Left ventricle myocardium superior (tissue), 1 donor: Measurements from ENCODE around the gene RTKN2. TPM values are rescaled to one million over a fixed set of nuclear protein-coding genes. Genes with fewer than 3 reads are reported as not detected.
"Not testable (repeated sequence)": the region's sequence is repeated elsewhere in the genome, so short reads cannot be mapped to it uniquely, and the experiment has no call there.

ENCODE experiments used
- ATAC-seq: fragments of 200-7000 bp; cut with Tn5 transposase; one replicate; pipeline ENCODE4 v1.9.1; 2020; ENCODE audit warnings: mild to moderate bottlenecking, moderate library complexity
- DNase-seq: peaks from one replicate; pipeline ENCODE4 v3.0.0-alpha.2; 2020
- intact Hi-C: fragments of 100-400 bp; cut with micrococcal nuclease; formaldehyde crosslinking; loops from one replicate; pipeline ENCODE4 v1.11.0; 2022
- total RNA-seq: library from RNA; stranded (reverse); fragmentation: NEBNext Ultra II Directional; extraction: Animal tissue kit (Norgen Biotek cat#: 25700); gene quantifications from one replicate; pipeline ENCODE4 v1.2.1, GENCODE V29; 2021
- donor health status: DM: no; HTN: yes; CAD: no; lungs with severe emphysema.

The RTKN2 gene
- total RNA-seq, 1 donor from 2014 or later = not detected

DNA sequence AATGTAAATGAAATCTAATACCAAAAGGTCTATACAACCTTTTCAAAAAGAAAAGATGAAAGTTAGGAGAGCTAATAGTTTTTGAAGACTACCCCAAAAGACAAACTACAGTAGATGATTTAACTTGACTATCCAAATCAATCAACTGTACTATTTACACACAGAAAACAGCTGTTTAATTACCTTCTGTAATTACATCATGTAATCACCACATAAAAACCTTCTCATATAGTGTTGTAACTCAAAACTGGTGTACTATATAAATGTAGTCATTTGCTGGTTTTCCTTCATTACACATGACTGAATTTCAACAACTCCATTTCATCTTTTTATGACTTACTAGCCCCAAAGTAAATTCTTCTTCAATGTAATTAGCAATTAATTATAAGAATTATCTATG, 4.5 kb downstream of the RTKN2 start:
- DNase-seq = no peak
- intact Hi-C loops = no loop called here
- ATAC-seq = no peak

DNA sequence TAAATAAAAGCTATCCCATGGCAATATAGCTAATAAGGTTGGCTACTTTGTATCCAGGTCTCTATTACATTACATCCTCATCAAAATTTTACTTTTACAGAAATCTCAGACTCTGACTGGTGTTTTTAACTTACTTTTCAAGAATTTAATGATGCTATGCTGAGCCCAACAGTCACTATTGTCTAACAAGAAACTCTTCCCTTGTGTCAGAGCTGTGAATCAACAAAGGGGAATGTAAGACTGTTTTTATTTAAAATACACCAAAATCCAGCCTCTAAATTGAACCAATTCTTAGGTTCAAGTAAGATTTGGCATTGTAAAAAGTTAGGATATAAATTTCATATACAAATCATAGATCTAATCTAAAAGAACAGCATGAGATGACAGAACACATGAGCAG, 7.0 kb downstream of the RTKN2 start:
- ATAC-seq = no peak

DNA sequence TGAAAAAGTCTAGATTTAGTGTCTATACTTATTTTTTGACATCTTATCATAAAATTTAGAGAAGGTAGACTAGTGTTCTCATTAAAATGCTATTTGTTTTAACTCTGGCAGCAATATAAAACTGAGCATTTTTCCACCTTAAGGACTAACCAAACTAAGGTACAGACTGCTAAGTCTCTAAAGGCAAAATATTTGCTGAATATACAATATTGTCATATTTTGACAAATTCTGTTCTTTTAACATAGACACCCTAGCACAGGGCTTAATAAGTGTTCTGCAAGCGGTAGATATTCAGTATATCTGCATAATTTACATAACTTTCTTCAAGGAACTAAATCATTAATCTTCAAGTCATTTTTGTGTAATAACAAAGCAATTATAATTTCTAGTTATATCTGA, 8.6 kb downstream of the RTKN2 start:
- ATAC-seq = no peak
- intact Hi-C loops = no loop called here

More for the DNA sequence above, 7.0 kb downstream of the RTKN2 start:
- intact Hi-C loops = no loop called here
- no peak for DNase-seq

DNA sequence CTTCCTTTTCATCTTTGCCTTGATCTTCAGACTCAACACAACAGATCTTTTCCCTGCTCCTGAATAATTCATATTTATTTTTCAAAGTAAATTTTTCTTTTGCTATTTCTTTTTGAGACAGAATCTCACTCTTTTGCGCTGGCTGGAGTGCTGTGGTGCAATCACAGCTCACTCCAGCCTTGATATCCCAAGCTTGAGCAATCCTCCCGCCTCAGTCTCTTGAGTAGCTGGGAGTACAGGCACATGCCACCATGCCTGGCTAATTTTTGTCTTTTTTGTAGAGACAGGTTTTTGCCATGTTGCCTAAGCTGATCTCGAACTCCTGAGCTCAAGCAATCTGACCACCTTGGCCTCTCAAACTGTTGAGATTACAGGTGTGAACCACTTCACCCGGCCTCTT, 9.2 kb downstream of the RTKN2 start:
- DNase-seq (no peak), ATAC-seq (no peak)
- intact Hi-C loops = no loop called here

More for the DNA sequence above, 8.6 kb downstream of the RTKN2 start:
- no peak for DNase-seq

DNA sequence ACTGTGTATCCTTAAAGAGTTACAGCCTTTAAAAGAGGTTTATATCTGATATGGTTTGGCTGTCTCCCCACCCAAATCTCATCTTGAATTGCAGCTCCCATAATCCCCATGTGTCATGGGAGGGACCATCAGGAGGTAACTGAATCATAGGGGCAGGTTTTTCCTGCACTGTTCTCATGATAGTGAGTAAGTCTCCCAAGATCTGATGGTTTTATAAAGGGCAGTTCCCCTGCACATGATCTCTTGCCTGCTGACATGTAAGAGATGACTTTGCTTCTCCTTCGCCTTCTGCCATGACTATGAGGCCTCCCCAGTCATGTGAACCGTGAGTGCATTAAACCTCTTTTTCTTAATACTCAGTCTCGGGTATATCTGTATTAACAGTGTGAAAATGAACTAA, 9.7 kb downstream of the RTKN2 start:
- ATAC-seq (no peak), DNase-seq (no peak)
- intact Hi-C loops = no loop called here

DNA sequence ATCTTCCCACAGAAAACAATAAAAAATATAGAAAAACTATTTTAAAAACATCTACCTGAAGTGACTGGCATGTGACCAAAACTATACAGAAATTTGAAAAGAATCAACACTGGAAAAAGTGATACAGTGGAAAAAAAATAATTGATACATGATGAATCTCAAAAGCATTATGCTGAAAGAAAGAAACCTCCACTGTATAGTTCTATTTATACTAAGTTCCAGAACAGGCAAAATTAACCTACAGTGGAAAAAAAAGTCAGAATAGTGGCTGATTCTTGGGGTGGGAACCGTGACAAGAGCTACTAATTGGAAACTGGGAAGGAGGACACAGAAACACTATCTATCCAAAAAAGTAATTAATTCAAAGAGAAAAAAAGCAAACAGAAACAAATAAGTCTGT, 14.9 kb downstream of the RTKN2 start:
- no peak for DNase-seq
- intact Hi-C loops = no loop called here
- no peak for ATAC-seq

DNA sequence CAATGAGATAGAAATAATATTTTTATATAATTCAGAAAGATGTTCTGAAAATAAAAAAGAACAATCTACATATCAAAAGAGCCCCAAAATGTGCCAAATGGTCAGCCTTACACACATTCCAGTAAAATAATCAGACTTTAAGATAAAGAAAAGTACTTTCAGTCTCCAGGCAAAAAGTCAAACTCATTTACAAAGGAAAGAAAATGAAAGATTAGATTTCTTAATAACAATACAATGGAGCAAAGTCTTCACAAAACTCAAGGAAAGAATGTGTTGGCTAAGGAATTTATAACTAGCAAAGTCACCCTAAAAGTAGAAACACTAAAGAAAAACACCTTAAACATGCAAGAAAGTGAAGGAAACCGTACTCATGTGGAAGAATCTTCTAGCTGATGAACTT, 16.6 kb downstream of the RTKN2 start:
- ATAC-seq (no peak), DNase-seq (no peak)
- intact Hi-C loops = no loop called here

DNA sequence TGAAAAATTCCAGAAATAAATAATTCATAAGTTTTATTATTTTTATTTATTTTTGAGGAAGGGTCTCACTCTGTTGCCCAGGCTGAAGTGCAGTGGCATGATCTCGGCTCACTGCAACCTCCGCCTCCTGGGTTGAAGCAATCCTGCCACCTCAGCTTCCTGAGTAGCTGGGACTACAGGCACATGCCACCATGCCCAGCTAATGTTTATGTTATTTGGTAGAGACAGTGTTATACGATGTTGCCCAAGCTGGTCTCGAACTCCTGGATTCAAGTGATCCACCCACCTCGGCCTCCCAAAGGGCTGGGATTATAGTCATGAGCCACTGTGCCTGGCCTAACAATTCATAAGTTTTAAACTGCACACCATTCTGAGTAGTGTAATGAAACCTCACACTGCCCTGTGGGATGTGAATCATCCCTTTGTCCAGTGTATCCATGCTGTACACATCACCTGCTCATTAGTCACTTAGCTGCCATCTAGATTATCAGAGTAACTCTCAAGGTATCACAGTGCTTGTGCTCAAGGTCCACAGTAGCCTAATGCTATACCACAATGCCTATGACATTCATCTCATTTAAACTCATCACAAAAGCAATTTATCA, 17.9 kb downstream of the RTKN2 start:
- DNase-seq (no peak), ATAC-seq (no peak)
- intact Hi-C loops = no loop called here

DNA sequence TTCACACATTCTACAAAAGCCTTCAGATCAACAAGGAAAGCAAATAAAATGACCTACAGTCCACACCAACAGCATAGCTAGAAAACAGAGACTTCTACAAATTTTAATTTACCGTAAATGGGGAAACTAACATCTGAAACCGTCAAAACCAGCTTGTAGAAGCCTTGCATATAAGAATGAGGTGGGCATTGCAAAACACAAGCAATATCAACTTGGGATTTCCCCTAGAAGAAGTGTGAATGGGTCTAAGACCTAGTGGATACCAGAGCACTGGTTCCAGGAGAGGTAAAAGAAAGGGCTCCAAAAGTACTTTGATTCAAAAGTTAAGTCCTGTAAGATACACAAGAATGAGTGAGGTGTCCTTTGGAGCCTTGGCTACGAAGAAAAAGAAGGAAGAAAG, 18.7 kb downstream of the RTKN2 start:
- intact Hi-C loops = loop anchor here (5.0 kb wide), 1 partner anchor 353 kb away; no protein-coding TSS in a partner anchor
- ATAC-seq = no peak

DNA sequence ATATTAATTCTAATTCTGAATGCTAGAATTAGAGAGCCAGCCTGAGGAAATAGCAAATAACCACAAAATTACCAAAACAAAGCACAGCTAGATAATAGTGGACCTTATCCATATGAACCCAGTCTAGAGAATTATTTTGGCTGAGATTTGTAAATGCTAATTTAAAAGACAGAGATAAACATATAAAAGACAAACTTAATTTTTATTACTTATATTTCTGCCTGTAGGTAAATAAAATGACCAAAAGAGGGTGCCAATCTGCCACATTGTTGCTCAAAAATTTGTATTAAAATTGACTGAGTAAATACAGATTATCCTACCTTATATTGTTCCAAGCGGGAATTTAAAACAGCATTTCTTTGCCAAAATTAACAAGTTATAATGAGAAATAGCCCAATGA, 20.2 kb downstream of the RTKN2 start:
- ATAC-seq (no peak), DNase-seq (no peak)
- intact Hi-C loops = loop anchor here (5.0 kb wide), 1 partner anchor 351 kb away; no protein-coding TSS in a partner anchor

More for the DNA sequence above, 18.7 kb downstream of the RTKN2 start:
- DNase-seq = no peak

DNA sequence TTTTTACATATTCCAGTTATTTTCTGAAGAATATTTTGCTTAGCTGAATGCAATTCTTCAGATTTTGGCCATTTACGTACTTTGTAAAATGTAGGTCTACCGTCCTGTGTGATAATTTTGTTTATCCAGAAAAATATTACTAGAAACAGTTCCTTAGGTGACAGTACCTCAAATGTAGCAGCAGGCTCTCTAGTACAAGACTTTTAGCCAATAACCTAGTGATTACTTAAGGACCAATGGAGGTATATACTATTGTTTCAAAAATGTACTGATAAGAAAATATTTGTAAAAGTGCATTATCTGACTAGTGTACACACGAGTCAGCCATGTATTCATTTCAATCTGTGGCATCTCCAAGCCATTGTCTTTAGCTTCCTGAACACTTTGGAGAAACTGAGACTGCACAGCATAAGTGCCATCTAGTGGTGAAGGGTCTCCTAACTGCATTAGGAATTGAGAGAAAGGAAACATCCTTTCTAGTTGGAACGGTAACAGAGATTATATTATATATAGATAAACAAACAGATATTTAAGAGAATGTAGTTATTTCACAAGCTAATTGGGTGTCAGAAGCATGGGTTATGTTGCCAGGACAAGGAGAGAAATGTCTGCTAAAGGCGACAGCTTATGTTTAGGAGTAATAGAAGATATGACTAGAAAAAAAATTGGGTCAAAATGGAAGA, 23.7 kb downstream of the RTKN2 start:
- intact Hi-C loops = loop anchor here (2.0 to 5.0 kb wide), 2 partner anchors 206 to 348 kb away; no protein-coding TSS in a partner anchor
- DNase-seq (no peak), ATAC-seq (peak; percentile 81)

DNA sequence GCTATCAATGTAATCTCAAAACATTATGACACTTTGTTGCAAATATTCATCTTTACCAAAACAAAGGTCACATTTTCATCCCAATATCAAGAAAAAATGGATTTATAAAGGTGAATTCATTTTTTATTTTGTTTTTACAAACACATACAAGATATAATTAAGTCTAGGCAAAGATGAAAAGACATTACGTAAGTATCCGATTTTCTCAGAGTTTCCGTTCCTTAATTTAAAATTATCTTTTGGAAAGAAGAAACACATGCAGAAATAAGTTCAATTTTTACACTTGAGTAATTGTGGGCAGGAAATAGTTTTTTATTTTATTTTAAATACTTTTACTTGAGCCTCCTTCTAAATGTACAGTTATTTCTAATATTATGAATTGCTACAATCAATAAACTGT, 24.6 kb downstream of the RTKN2 start:
- intact Hi-C loops = loop anchor here (2.0 kb wide), 1 partner anchor 205 kb away; no protein-coding TSS in a partner anchor
- ATAC-seq (no peak), DNase-seq (no peak)

DNA sequence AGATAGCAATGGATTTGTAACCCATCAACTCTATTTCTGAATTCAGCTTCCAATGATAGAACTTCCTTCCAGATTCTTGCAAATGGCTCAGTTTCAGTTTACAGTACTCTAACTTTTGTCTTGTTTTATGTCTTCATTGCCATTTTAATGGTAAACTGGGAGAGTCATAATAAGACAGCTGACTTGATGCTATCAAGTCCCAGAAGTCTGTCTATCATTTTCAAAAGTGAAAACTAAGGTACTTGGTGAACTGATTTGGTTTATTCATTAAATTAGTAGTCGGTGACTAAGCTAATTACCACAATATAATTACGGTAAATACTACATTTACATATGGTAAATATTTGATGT, 25.0 kb downstream of the RTKN2 start:
- ATAC-seq (no peak), DNase-seq (no peak)
- intact Hi-C loops = no loop called here

DNA sequence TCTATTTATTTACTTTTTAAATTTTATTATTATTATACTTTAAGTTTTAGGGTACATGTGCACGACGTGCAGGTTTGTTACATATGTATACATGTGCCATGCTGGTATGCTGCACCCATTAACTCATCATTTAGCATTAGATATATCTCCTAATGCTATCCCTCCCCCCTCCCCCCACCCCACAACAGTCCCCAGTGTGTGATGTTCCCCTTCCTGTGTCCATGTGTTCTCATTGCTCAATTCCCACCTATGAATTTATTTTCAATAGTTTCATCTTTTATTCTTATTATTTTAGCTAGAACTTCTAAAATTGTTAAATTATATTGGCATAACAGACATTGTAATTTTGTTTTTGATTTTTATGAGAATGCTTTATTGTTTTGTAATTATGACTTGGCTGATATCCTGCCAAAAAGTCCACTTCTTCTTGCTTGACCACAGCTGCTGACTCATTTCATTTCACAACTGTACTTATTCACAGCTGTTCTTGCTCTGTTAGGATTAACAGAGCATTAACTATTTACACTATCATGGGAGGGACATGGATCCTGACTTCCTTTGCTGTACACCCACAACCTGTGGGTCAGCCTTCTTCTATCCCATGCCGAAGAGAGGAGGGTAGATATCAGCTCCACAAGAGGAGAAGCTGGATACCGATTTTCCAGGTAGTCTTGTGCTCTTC, 25.5 kb downstream of the RTKN2 start:
- DNase-seq, intact Hi-C loops: not testable (repeated sequence)
- peak; percentile 89 for ATAC-seq

DNA sequence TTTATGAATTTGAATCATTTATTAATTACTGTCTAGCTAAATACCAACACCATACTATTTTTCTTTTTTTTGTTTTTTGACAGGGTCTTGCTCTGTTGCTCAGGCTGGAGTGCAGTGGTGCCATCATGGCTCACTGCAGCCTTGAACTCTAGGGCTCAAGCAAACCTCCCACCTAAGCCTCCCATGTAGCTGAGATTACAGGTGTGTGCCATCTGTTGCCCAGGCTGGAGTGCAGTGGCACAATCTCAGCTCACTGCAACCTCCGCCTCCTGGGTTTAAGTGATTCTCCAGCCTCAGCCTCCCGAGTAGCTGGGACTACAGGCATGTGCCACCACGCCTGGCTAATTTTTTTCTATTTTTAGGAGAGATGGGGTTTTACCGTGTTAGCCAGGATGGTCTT, 27.1 kb downstream of the RTKN2 start:
- intact Hi-C loops, ATAC-seq, DNase-seq: not testable (repeated sequence)

DNA sequence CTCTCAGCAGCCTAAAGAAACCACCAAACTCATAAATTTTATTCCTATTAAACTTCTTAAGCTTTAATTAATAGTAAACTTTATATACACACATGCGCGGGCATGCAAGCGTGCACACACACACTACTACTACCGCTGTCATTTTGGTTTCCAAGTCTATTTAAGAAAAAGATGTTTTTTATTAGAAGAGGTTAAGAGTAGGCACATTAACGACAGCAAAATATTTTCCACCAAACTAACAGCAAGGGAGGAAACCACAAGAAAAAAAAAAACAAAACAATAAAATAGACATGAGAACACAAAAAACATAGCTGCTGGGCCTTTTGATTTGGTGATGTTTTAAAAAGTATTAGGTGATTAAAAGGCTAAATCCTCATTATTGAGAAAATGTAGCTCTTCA, 28.6 kb downstream of the RTKN2 start:
- ATAC-seq (no peak), DNase-seq (peak; percentile 16)
- intact Hi-C loops = no loop called here

DNA sequence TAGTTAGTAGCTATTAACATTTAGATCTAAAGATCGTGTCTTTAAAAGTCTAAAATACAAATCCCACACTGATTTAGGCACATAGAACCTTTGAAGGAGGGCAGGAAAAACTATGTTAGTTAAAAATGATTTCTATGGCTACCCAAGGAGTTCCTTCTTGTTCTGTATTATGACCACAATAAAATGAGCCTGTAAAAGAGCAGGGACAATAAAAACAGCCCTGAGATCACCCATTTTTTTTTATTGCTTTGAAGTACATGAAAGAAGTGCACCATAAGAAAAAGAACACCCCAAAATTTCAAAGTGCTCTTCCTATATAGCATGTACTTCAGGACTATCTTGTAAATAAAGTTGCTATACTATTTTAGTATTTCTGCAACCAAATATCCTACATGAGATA, 29.8 kb downstream of the RTKN2 start:
- no peak for ATAC-seq
- no peak for DNase-seq
- intact Hi-C loops = no loop called here

DNA sequence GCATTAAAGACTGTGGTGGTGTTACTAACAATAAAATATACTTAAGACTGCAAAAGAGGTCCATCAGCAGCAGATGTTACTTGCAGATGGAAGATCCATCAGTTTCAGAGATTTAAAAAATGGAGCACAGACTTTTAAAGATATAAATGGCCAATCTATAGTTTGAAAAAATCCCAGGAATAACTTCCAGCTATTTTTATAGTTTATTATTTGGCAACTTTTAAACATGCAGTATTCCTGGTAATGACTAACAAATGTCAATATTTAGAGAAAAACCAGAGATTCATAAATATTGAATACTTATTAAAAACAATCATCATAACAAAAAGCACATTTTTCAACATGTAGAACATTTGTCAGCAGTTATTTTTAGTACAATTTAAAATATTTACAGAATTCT, 30.7 kb downstream of the RTKN2 start:
- no peak for ATAC-seq
- DNase-seq = no peak
- intact Hi-C loops = no loop called here

DNA sequence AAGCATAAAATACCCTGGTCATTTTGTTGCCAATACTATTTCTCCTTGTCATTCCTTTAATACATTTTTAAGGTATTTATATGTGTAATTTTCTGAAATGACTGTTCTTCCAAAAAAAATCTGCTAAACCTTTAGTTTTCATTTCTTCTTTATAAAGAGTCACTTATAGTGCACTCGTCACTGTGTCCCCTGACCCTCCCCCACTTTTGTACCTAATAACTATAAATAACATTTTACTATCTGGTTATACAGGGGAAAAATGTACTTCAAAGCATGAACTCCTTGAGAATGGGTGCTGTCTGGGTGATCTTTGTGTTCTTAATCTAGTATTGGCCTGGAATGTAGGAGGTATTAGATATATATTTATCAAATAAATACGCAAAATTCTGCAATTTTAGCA, 31.1 kb downstream of the RTKN2 start:
- DNase-seq (no peak), ATAC-seq (no peak)
- intact Hi-C loops = no loop called here

DNA sequence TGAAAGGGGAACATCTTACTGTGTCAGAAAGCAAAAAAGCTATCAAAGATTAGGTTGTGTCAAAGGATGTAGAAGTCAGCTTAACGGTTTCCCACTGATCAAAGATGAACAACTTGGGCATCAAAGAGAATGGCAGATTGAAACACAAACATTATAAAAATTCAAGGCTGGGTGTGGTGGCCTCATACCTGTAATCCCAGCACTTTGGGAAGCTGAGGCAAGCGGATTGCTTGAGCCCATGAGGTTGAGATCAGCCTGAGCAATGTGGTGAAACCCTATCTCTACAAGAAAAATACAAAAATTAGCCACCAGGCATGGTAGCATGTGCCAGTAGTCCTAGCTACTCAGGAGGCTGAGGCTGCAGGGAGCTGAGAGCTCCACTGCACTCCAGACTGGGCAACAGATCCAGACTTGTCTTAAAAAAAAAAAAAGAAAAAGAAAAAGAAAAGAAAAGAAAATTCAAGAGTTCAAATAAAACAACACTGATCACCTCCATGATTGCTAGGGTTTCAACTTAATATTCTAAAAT, 34.5 kb downstream of the RTKN2 start:
- DNase-seq = no peak
- no peak for ATAC-seq
- intact Hi-C loops = no loop called here
